ENCODE measurements around the gene FOS. TPM values are rescaled to one million over a fixed set of nuclear protein-coding genes. Genes with fewer than 3 reads are reported as not detected.

FOS gene
- total and polyA plus RNA-seq, 2 of the 4 experiments (the other 2 are of a cell fraction) = 53.6 to 171 TPM

DNA sequence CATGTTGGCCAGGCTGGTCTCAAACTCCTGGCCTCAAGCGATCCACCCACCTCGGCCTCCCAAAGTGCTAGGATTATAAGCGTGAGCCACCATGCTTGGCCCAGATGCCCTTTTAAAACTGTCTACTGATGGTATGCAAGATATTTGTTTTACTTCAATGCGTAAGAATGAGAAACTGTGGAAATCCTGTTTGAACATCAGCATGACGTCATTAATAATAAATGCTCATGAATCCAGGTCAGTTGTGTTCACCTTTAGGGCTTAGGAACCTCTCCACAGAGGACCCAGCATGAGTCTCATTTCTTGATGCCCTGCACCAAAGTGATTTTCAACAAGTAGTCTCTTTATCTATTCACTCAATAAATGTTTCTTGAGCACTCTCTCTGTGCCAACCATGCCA lies 34.5 kb upstream of the FOS start:
- intact Hi-C loops (cut with micrococcal nuclease) (no loop called here), in situ Hi-C loops (cut with MboI; ENCODE audit: low sequenced_read_pairs) (no loop called here), dilution Hi-C loops (cut with HindIII; ENCODE audit: low sequenced_read_pairs, unreplicated experiment) (no loop called here)
- Histone ChIP-seq H3K4me3 (ENCODE audit: insufficient read depth, low read depth, low read length) (no peak overlapping the region), H3K79me1 (ENCODE audit: low read depth in 1 of 2, low read length in 2 of 2) (no peaks in the 10 kb centered on the region), H3K9ac (ENCODE audit: low read depth, low read length) (no peak overlapping the region), H2AK5ac (ENCODE audit: low read depth, low read length) (no peak overlapping the region), H2AK9ac (replicated peaks; ENCODE audit: low read depth, low read length, poor library complexity) (no peak overlapping the region), H3K18ac (ENCODE audit: low read depth, low read length) (no peak overlapping the region), H3K4ac (ENCODE audit: low read depth, low read length) (no peak overlapping the region), H2BK5ac (ENCODE audit: low read depth, low read length, poor library complexity, severe bottlenecking) (no peak overlapping the region), H3K4me1 (ENCODE audit: control insufficient read depth, insufficient read depth, low read length) (no peaks in the 10 kb centered on the region), H3K9me3 (ENCODE audit: control insufficient read depth, insufficient read depth, low read length) (no peaks in the 10 kb centered on the region), H3K4me2 (ENCODE audit: low read depth, low read length) (no peak overlapping the region), H3K23ac (ENCODE audit: low read depth, low read length) (no peak overlapping the region), H3K27me3 (ENCODE audit: control insufficient read depth, insufficient read depth, low read length) (peaks cover 10% of the 10 kb centered on the region; the same call in 1 of the 2 replicates), H4K8ac (ENCODE audit: low read depth in 2 of 2, low read length in 2 of 2) (no peak overlapping the region), H4K5ac (ENCODE audit: low read depth, low read length) (no peak overlapping the region), H3K9me1 (ENCODE audit: insufficient read depth, low read length) (no peaks in the 10 kb centered on the region), H2BK15ac (ENCODE audit: low read depth, low read length) (no peak overlapping the region), H2AFZ (replicated peaks; ENCODE audit: low read length, poor library complexity) (no peak overlapping the region), H2BK20ac (ENCODE audit: low read depth, low read length) (no peak overlapping the region), H3K56ac (ENCODE audit: extremely low read depth, insufficient read depth, low read length) (no peak overlapping the region), H2BK120ac (ENCODE audit: low read depth, low read length) (no peak overlapping the region), H3K27ac (ENCODE audit: insufficient read depth, low read length) (no peak overlapping the region), H4K91ac (ENCODE audit: insufficient read depth, low read depth, low read length) (no peak overlapping the region), H4K20me1 (ENCODE audit: insufficient read depth, low read length) (no peaks in the 10 kb centered on the region), H3K36me3 (ENCODE audit: control insufficient read depth, insufficient read depth, low read length) (no peaks in the 10 kb centered on the region), H3K14ac (replicated peaks; ENCODE audit: low read depth, low read length) (no peak overlapping the region)
- WGBS, 2 experiments (ENCODE audit: extremely low coverage in 2 of 2, insufficient read length in 1 of 2) = 100% methylated on average over 1 of the region's 5 CpGs; no CpG with 5 or more reads in 1 of the 2 experiments
- ChIA-PET CTCF (interaction anchor here (0.6 kb wide), 1 partner anchor 245 kb away, joined by 7 read pairs; no protein-coding TSS in a partner anchor), POLR2A (ENCODE audit: unreplicated experiment) (no interaction called here)
- ATAC-seq (ENCODE audit: low read depth) (no peak), DNase-seq (no peak)
- no TSS peak for BruUV-seq (replicated peaks)
- TF ChIP-seq, protein P1, sequence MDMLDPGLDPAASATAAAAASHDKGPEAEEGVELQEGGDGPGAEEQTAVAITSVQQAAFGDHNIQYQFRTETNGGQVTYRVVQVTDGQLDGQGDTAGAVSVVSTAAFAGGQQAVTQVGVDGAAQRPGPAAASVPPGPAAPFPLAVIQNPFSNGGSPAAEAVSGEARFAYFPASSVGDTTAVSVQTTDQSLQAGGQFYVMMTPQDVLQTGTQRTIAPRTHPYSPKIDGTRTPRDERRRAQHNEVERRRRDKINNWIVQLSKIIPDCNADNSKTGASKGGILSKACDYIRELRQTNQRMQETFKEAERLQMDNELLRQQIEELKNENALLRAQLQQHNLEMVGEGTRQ (IDR thresholded peaks at IDR 0.05; ENCODE audit: low read depth, low read length) = no peak
- TF ChIP-seq RFX5 (IDR thresholded peaks at IDR 0.05; ENCODE audit: low read depth, low read length) = no peak
- TF ChIP-seq RAD21 (IDR thresholded peaks at IDR 0.05; ENCODE audit: low read length) = no peak

Measured in IMR-90 (cell line).